B cell (primary cell): ENCODE results near the gene USH1G. TPM values are rescaled to one million over a fixed set of nuclear protein-coding genes. Genes with fewer than 3 reads are reported as not detected.

Experiments used
- ATAC-seq: fragments of 200-7000 bp; cut with Tn5 transposase; one replicate; pipeline ENCODE4 v1.10.0; 2021; ENCODE audit warnings: low read depth, mild to moderate bottlenecking, moderate number of reproducible peaks, moderate library complexity
- CTCF ChIA-PET: fragments of 350-600 bp; sonication (Branson Sonifier 250); formaldehyde crosslinking; loops from one replicate; lab custom pipeline; 2021; ENCODE audit warnings: antibody characterized with exemption, inconsistent platforms; lab: Charles Lee
- POLR2A ChIA-PET: fragments of 350-600 bp; sonication (Branson Sonifier 250); formaldehyde crosslinking; loops from one replicate; lab custom pipeline; 2021; ENCODE audit warnings: antibody characterized with exemption; lab: Charles Lee
- DNase-seq: peaks from one replicate; pipeline ENCODE4 v3.0.0; 2013
- H2AFZ ChIP-seq: 2 replicates; pipeline ENCODE4 v1.6.1; 2012; ENCODE audit warnings: mild to moderate bottlenecking, low read depth, low read length; ENCODE audit not compliant: insufficient read depth, poor library complexity, severe bottlenecking
- H3K27ac ChIP-seq, 2 donors: 1 replicate in 1 of 2; 2 replicates in 1 of 2; pipeline ENCODE4 v1.5.1; 2012 to 2013; ENCODE audit warnings: low read length in 2 of 2, mild to moderate bottlenecking in 2 of 2, moderate library complexity in 1 of 2
- H3K27me3 ChIP-seq, 4 experiments: fragments of 200-600 bp in 1 of 4; sonication (generic) in 1 of 4; replicated peaks in 1 of 4; 1 replicate in 2 of 4; 2 replicates in 2 of 4; pipeline versions ENCODE4 v1.6.1 to v1.7.0; 2013 to 2016; ENCODE audit warnings: low read length in 3 of 4, mild to moderate bottlenecking in 2 of 4, mixed read lengths in 1 of 4, moderate library complexity in 1 of 4; ENCODE audit not compliant: insufficient read depth in 4 of 4, control insufficient read depth in 3 of 4; ENCODE audit errors: control extremely low read depth in 1 of 4
- H3K36me3 ChIP-seq, 2 experiments: replicated peaks in 1 of 2; 1 replicate in 1 of 2; 2 replicates in 1 of 2; pipeline versions ENCODE4 v1.6.1 to v1.7.1; 2013; ENCODE audit warnings: low read length in 1 of 2; ENCODE audit not compliant: insufficient read depth in 2 of 2, control insufficient read depth in 1 of 2; ENCODE audit errors: control extremely low read depth in 1 of 2, extremely low read depth in 1 of 2
- H3K4me1 ChIP-seq, 2 donors: fragments of 200-600 bp in 1 of 2; sonication (generic) in 1 of 2; 1 replicate in 1 of 2; 2 replicates in 1 of 2; pipeline versions ENCODE4 v1.5.1 to v1.6.1; 2013 to 2017; ENCODE audit warnings: low read length in 2 of 2; ENCODE audit not compliant: control insufficient read depth in 2 of 2, insufficient read depth in 2 of 2
- H3K4me2 ChIP-seq: replicated peaks from 2 replicates; pipeline ENCODE3; 2012; ENCODE audit warnings: mild to moderate bottlenecking, low read depth, low read length; ENCODE audit not compliant: poor library complexity, severe bottlenecking
- H3K4me3 ChIP-seq, 5 experiments: fragments of 200-600 bp in 1 of 5; sonication (generic) in 1 of 5; 1 replicate in 3 of 5; 2 replicates in 2 of 5; pipeline versions ENCODE4 v1.5.1 to v1.7.0; 2011 to 2016; ENCODE audit warnings: low read length in 4 of 5, mild to moderate bottlenecking in 4 of 5, low read depth in 2 of 5, control low read depth in 1 of 5, moderate library complexity in 1 of 5; ENCODE audit not compliant: insufficient read depth in 1 of 5; ENCODE audit errors: control extremely low read depth in 1 of 5, extremely low read depth in 1 of 5
- H3K79me2 ChIP-seq: fragments of 200-600 bp; sonication (generic); one replicate; pipeline ENCODE4 v1.6.0; 2016; ENCODE audit warnings: low read length; ENCODE audit not compliant: control insufficient read depth, insufficient read depth
- H3K9ac ChIP-seq: fragments of 200-600 bp; sonication (generic); 2 replicates; pipeline ENCODE4 v1.6.1; 2017; ENCODE audit warnings: mild to moderate bottlenecking, low read length, moderate library complexity
- H3K9me3 ChIP-seq, 3 donors: one replicate each; pipeline versions ENCODE4 v1.6.1 to v1.7.1; 2013; ENCODE audit warnings: low read length in 2 of 3; ENCODE audit not compliant: control insufficient read depth in 2 of 3, insufficient read depth in 1 of 3; ENCODE audit errors: control extremely low read depth in 1 of 3
- H4K20me1 ChIP-seq: 2 replicates; pipeline ENCODE4 v1.6.0; 2012; ENCODE audit warnings: mild to moderate bottlenecking, low read length; ENCODE audit not compliant: insufficient read depth, control insufficient read depth, poor library complexity, severe bottlenecking
- H3K27ac Mint-ChIP-seq: one replicate; pipeline ENCODE4 v1.8.0; 2021; ENCODE audit warnings: mixed read lengths
- H3K27me3 Mint-ChIP-seq: one replicate; pipeline ENCODE4 v1.8.0; 2021; ENCODE audit warnings: mixed read lengths
- H3K4me1 Mint-ChIP-seq: one replicate; pipeline ENCODE4 v1.8.0; 2021; ENCODE audit warnings: mixed read lengths
- H3K4me3 Mint-ChIP-seq: one replicate; pipeline ENCODE4 v1.8.0; 2021; ENCODE audit warnings: mixed read lengths
- H3K9me3 Mint-ChIP-seq: one replicate; pipeline ENCODE4 v1.8.0; 2022; ENCODE audit warnings: mixed read lengths; ENCODE audit not compliant: insufficient read depth
- EZH2 ChIP-seq: IDR thresholded peaks from 2 replicates; pipeline ENCODE4 v1.6.1; 2012; ENCODE audit warnings: borderline replicate concordance, low read depth, mild to moderate bottlenecking, moderate library complexity, low read length; ENCODE audit not compliant: insufficient read depth, poor library complexity, severe bottlenecking
- WGBS: methylation state at CpG from one replicate; pipeline ENCODE4 v1.1.5; 2013; ENCODE audit warnings: missing lambda C conversion rate; ENCODE audit not compliant: insufficient coverage; 5-methylcytosine and 5-hydroxymethylcytosine counted together
- intact Hi-C: fragments of 100-400 bp; cut with micrococcal nuclease; formaldehyde crosslinking; loops from one replicate; pipeline ENCODE4 v1.10.0; 2022
- polyA plus RNA-seq: library from polyadenylated mRNA; depleted of rRNA; stranded (reverse); fragments of >200 nt; gene quantifications from 2 replicates; pipeline ENCODE4 v1.2.3, GENCODE V29; 2012
- total RNA-seq, 2 donors: library from RNA; stranded (reverse); fragments of 120-200 nt in 1 of 2; gene quantifications; 1 replicate in 1 of 2; 2 replicates in 1 of 2; pipeline versions ENCODE4 v1.2.3 to v1.2.4, GENCODE V29; 2013 to 2022
- TF ChIP-seq, protein P1 (sequence below): fragments of 200-600 bp; IDR thresholded peaks from one replicate; pipeline ENCODE4 v1.8.0; 2022; ENCODE audit warnings: antibody characterized with exemption, mild to moderate bottlenecking

The USH1G gene
- total and polyA plus RNA-seq, 2 donors (not counting 1 experiment from before 2014, with no cell fraction given): not detected

DNA sequence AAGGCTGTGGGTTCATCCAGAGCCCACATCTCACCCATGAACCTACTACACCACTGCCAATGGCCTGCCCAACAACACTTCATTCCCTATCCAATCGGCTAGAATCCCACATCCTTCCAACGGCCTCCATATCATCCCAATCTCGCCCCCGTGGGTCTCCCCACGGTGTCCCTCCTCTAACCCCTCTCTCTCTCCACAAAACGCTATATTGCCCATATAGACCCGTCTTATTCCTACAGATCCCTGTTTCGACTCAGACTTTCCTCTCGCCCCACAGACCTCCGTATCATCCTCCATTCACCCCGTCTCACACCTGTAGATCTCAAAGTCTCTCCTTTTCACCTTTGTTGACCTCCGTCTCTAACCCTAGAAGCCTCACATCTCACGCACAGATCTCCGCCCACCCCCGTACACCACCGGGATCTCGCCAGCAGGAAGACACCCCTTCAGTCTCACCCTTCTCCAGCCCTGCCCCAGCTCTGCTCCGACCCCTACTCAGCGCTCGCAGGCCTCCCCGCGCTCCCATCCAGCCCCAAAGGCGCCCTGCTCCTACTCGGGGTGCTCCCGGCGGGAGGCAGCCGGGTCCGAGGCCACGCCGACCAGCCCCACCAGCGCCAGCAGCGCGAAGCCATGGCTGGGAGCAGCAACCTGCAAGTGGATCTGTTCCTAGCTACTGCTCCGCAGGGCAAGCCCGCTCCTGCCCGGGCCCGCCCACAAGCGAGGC lies 50.6 kb downstream of the USH1G start, which contains the start of gene FDXR:
Gene FDXR, minus strand, starts transcription at position 682 of the 724 bp plus-strand sequence. Its CDS starts 50 bp downstream, at position 632.
- Mint-ChIP-seq H3K27me3 (no peaks in the 10 kb centered on the region), H3K4me1 (peaks cover 12% of the 10 kb centered on the region), H3K27ac (peak within 1 kb of the TSS; percentile 94), H3K9me3 (no peaks in the 10 kb centered on the region), H3K4me3 (peak within 1 kb of the TSS; percentile 81)
- DNase-seq (no peak), ATAC-seq (no peak)
- H3K4me1 ChIP-seq: peaks cover 12 to 15% of the 10 kb centered on the region in 2 donors
- H3K36me3 ChIP-seq: no peaks in the 10 kb centered on the region
- peak within 1 kb of the TSS; percentile 95 to 96 for H3K27ac ChIP-seq
- intact Hi-C loops: loop anchor here (1.0 kb wide), 3 partner anchors 96 to 140 kb away; partner anchors contain the start of genes MRPL58, NAT9 and NHERF1
- ChIA-PET CTCF (interaction anchor here (0.7 to 6.2 kb wide), 8 partner anchors 7 to 399 kb away, joined by 3 to 54 read pairs (median 6); partner anchors contain the start of genes GRIN2C and MIF4GD), POLR2A (interaction anchor here (0.6 to 1.8 kb wide), 9 partner anchors 10 to 1656 kb away, joined by 3 to 8 read pairs (median 4); partner anchors contain the start of gene SLC25A19)
- no peaks in the 10 kb centered on the region for H3K27me3 ChIP-seq
- peaks cover 8% of the 10 kb centered on the region for H3K79me2 ChIP-seq
- H3K4me3 ChIP-seq: peak within 1 kb of the TSS; percentile 78 to 91 (median 86)
- H3K4me2 ChIP-seq: peak within 1 kb of the TSS; percentile 100
- H2AFZ ChIP-seq: peak within 1 kb of the TSS; percentile 98
- TF ChIP-seq EZH2: no peak
- TF ChIP-seq, protein P1, sequence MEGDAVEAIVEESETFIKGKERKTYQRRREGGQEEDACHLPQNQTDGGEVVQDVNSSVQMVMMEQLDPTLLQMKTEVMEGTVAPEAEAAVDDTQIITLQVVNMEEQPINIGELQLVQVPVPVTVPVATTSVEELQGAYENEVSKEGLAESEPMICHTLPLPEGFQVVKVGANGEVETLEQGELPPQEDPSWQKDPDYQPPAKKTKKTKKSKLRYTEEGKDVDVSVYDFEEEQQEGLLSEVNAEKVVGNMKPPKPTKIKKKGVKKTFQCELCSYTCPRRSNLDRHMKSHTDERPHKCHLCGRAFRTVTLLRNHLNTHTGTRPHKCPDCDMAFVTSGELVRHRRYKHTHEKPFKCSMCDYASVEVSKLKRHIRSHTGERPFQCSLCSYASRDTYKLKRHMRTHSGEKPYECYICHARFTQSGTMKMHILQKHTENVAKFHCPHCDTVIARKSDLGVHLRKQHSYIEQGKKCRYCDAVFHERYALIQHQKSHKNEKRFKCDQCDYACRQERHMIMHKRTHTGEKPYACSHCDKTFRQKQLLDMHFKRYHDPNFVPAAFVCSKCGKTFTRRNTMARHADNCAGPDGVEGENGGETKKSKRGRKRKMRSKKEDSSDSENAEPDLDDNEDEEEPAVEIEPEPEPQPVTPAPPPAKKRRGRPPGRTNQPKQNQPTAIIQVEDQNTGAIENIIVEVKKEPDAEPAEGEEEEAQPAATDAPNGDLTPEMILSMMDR: no peak
- H4K20me1 ChIP-seq: no peaks in the 10 kb centered on the region
- WGBS: 8% methylated on average over 37 of the region's 38 CpGs
- H3K9me3 ChIP-seq: no peaks in the 10 kb centered on the region
- H3K9ac ChIP-seq: peak within 1 kb of the TSS; percentile 81
